Stimulated activated CD8-positive, alpha-beta memory T cell treated with anti-CD3 and anti-CD28 coated beads, Interleukin-4, amount 100 ng/mL, for 4 hours (primary cell): ENCODE results near the gene DEFB114.

ENCODE experiments used
- DNase-seq, 2 donors: peaks; one replicate each; pipeline ENCODE4 v3.0.0-alpha.2; 2020; ENCODE audit warnings: low read depth in 2 of 2, low spot score in 1 of 2

DEFB114 gene

GRCh38 chr6:49937017-49937416 lies 26.9 kb downstream of the DEFB114 start:
- no peak for DNase-seq

- no peak for DNase-seq
Observed at GRCh38 chr6:49935387-49935786, 28.6 kb downstream of the DEFB114 start.

DNA sequence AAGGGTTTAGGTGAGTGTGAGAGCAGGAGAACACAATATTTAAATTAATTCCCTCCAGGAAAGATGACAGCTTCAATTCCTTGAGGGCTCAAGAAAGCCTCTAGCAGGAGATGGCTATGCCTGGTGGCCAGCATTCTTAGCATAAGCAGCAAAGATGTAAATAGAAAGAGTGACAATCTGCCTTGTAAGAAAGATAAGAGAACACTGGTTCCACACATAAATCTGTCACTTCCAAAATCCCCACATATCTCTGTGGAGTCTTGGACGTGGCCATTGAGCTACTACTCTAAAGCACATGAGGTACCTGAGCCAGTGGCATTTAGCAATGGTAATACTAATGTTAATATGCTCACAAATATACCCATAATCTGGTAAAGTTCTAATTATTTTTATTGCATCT lies 29.2 kb downstream of the DEFB114 start:
- DNase-seq, result no peak

- DNase-seq, result no peak
Observed at GRCh38 chr6:49933526-49933925, 30.4 kb downstream of the DEFB114 start.

GRCh38 chr6:49929340-49929739 lies 34.6 kb downstream of the DEFB114 start:
- no peak for DNase-seq

- DNase-seq, result no peak
Observed at GRCh38 chr6:49923826-49924225, 40.1 kb downstream of the DEFB114 start.

GRCh38 chr6:49919935-49920644 lies 43.9 kb downstream of the DEFB114 start:
- no peak for DNase-seq

DNA sequence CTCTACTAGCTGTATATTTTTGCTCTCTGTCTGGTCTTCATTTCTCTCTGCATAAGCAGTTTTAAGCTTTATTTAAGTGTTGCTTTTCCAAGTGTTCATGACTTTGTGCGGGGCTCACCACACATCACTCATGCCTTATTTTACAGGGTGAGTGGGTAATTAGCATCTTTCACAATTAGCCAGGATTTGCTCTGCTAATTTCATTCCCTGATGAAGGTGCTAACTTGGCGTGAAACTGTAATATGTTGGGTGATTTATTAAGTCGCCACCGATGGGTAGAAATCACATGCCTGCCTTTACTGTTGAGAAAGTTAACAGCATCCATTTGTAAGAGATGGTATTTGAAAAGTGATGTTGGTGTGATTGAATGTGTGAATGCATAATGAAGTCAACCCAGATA lies 44.7 kb downstream of the DEFB114 start:
- DNase-seq, result no peak

GRCh38 chr6:49918787-49919186 lies 45.2 kb downstream of the DEFB114 start:
- no peak for DNase-seq

GRCh38 chr6:49915035-49915434 lies 48.9 kb downstream of the DEFB114 start:
- DNase-seq, result no peak

- DNase-seq, result no peak
Observed at GRCh38 chr6:49913636-49914375, 50.2 kb downstream of the DEFB114 start.

DNA sequence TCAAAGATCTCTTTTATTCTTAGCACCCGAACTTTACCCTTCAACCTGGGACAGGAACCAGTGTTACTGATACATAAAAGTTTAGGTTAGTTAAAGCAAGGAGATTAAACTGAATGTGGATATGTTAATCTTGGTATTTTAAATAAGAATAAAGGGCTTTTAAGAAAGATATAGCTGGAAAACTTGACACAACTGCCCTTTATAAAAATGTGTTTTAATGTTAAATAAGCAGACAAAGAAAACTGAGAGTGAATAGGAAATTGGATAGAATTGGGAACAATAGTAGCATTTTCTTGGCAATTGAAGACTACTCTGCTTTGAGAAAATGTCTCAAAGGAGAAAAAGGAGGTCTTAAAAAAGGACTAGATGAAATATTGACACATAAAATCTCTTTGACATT lies 51.8 kb downstream of the DEFB114 start:
- DNase-seq, result no peak

- DNase-seq, result no peak
Observed at GRCh38 chr6:49911252-49911651, 52.7 kb downstream of the DEFB114 start.
